Astrocyte of the cerebellum (primary cell): ENCODE results near the gene MRLN.

Experiments used
- DNase-seq: peaks from one replicate; pipeline ENCODE4 v3.0.0-alpha.2; 2011; ENCODE audit warnings: low read depth
- H3K4me3 ChIP-seq: 2 replicates; pipeline ENCODE4 v1.5.1; 2011; ENCODE audit warnings: mild to moderate bottlenecking, low read depth, low read length, moderate library complexity
- in situ Hi-C: cut with HindIII; loops from 2 replicates; pipeline ENCODE4 v1.10.0; 2017; ENCODE audit warnings: low sequenced_read_pairs
- TF ChIP-seq, protein P1 (sequence below): IDR thresholded peaks from 2 replicates; pipeline ENCODE4 v1.5.1; 2012; ENCODE audit warnings: low read length, low read depth, moderate library complexity, mild to moderate bottlenecking; ENCODE audit errors: missing control alignments

The MRLN gene

DNA sequence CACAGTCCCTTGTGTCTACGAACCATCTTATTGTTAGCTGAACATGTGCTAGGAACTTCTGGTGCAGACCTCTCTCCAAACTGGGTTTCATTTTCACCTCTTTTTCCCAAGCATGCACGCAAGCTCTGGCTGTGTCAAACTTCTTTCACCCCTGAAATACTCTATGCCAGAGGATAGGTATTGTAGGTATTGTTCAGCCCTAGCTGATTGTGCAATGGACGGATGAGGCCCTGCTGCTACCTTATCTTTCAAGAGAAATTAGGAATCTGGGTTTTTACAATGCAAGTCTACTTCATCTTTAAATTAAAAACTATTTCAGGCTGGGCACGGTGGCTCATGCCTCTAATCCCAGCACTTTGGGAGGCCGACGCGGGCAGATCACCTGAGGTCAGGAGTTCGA is 28.3 kb upstream of the MRLN start:
- in situ Hi-C loops = no loop called here
- no peak overlapping the region for H3K4me3 ChIP-seq
- TF ChIP-seq, protein P1, sequence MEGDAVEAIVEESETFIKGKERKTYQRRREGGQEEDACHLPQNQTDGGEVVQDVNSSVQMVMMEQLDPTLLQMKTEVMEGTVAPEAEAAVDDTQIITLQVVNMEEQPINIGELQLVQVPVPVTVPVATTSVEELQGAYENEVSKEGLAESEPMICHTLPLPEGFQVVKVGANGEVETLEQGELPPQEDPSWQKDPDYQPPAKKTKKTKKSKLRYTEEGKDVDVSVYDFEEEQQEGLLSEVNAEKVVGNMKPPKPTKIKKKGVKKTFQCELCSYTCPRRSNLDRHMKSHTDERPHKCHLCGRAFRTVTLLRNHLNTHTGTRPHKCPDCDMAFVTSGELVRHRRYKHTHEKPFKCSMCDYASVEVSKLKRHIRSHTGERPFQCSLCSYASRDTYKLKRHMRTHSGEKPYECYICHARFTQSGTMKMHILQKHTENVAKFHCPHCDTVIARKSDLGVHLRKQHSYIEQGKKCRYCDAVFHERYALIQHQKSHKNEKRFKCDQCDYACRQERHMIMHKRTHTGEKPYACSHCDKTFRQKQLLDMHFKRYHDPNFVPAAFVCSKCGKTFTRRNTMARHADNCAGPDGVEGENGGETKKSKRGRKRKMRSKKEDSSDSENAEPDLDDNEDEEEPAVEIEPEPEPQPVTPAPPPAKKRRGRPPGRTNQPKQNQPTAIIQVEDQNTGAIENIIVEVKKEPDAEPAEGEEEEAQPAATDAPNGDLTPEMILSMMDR = no peak
- no peak for DNase-seq

DNA sequence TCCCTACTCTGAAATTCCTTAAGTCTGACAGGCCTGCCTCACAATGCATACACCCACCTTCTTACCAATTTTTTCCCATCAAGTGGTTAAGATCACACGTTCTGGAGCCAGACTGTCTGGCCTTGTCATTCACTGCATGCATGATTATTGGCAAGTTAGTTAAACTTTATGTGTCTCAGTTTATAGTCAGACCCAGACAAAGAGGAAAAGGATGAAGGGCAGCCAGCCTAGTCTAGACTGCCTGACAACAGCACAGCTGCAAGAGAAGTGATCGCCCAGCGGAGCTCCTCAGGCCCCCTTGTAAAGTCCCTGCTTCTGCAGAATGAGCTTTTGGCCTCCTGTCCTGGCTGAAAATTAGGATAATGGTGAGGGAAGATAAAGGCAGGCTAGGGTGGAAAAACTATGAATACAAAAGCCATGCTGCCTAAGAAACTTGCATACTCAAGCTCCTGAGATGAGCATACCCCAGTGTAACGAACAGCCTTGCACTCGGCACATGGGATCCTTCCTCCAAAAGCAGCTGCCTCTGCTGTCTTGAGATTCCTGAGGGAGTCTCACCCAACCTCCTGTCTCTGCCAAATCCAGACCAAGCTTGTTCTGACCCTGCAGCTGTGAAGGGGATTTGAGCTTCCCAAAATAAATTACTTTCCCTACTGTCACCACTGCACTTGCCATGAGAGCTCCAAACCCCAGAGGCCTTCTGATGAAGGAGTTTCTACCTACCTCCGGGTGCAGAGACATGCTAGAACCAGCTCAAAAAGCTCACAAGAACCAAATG is 26.7 kb upstream of the MRLN start:
- H3K4me3 ChIP-seq = no peak overlapping the region
- DNase-seq = no peak
- TF ChIP-seq, protein P1 = no peak
- in situ Hi-C loops = no loop called here

DNA sequence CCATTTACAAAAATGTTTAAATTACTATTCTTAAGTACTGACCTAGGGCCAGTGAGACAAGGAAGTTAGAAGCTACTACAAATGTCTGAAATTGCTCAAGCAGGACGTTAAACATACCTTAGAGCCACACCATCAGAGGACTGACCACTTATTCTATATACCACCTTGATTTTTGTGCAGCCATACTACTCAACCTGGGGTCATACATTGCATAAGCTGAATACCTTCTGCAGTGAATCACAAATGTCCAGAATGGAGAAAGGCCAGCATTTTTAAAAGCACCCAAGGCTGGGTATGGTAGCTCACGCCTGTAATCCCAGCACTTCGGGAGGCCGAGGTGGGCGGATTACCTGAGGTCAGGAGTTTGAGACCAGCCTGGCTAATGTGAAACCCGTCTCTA is 21.2 kb upstream of the MRLN start:
- in situ Hi-C loops = no loop called here
- DNase-seq = no peak
- TF ChIP-seq, protein P1 = no peak

DNA sequence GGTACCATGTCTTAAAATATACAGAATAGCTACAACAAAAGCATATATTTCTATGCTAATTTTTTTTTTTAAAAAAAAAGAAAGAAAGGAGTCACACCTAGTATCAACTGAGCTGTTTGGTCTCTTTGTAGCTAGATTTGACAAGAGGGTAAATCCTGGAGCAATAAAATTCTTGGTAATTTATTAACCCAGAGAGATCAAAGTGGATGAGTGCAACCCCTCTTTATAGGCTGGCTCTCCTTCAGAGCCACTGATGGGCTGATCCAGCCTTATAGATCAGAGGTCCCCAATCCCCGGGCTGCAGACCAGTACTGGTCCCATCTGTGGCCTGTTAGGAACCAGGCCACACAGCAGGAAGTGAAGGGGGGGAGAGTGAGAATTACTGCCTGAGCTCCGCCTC is 19.8 kb upstream of the MRLN start:
- in situ Hi-C loops = no loop called here
- no peak overlapping the region for H3K4me3 ChIP-seq
- TF ChIP-seq, protein P1 = no peak
- DNase-seq = no peak

More for the DNA sequence above, 21.2 kb upstream of the MRLN start:
- H3K4me3 ChIP-seq = no peak overlapping the region

DNA sequence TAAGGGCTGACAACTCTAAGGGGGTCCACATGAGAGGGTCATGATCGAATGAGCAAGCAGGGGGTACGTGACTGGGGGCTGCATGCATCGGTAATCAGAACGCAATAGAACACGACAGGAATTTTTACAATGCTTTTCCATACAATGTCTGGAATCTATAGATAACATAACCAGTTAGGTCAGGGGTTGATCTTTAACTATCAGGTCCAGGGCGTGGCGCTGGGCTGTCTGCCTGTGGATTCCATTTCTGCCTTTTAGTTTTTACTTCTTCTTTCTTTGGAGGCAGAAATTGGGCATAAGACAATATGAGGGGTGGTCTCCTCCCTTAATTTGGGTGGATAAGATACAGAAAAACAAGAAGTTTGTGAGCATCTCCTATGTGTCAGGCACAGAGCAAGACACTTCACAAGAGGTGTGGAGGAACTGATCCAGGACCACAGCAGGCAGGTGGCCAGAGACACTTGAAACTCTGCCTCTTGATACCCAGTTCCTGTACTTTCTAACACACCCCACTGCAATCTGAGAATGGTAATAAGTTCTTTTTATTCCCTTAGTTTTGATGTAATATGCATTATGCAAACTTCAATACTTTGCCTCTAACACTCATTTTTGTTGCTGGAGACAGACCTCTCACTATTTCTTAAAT is 18.0 kb upstream of the MRLN start:
- TF ChIP-seq, protein P1 = no peak
- DNase-seq = no peak
- in situ Hi-C loops = no loop called here

DNA sequence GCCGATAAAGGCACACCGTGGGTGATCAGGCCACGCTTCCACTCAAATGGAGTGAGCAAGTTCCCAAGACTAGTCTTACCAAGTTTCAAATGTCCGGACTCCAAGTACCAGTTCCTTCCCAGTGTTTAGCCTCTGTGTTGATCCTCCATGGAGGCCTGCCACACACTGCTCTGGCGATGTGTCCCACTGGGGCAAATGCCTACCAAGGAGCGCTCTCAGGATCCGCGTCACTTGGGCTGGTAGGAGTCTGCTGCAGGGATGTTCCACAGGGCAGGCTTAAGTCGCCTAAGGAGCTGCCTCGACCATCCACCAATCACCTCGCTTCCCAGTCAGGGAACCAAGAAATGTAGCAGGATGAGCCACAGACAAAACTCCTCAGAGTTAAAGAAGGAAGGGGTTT is 17.4 kb upstream of the MRLN start:
- in situ Hi-C loops = no loop called here
- H3K4me3 ChIP-seq = no peak overlapping the region
- TF ChIP-seq, protein P1 = no peak
- DNase-seq = no peak

More for the DNA sequence above, 18.0 kb upstream of the MRLN start:
- H3K4me3 ChIP-seq = no peak overlapping the region
